ENCODE results near the gene WNK2.

The WNK2 gene

GRCh38 chr9:93260263-93261066 is 76.5 kb downstream of the WNK2 start:
- DNase-seq (ENCODE audit: low spot score), result no peak
- Histone ChIP-seq H3K4me2 (ENCODE audit: insufficient read depth, low read length, poor library complexity, severe bottlenecking) (no peak overlapping the region), H2BK120ac (ENCODE audit: low read depth, low read length) (peak overlapping the region; percentile 16), H4K91ac (ENCODE audit: low read depth, low read length, poor library complexity) (no peak overlapping the region), H3K18ac (ENCODE audit: low read length) (peak overlapping the region; percentile 63), H2AK5ac (ENCODE audit: low read depth, low read length) (peak overlapping the region; percentile 23), H3K27ac (replicated peaks; ENCODE audit: low read length) (no peak overlapping the region), H3K23ac (ENCODE audit: low read depth, low read length, poor library complexity) (no peak overlapping the region), H2AFZ (ENCODE audit: low read length) (no peak overlapping the region), H2BK15ac (ENCODE audit: low read length) (no peak overlapping the region), H3K4me3 (ENCODE audit: low read length in 2 of 2) (no peak overlapping the region), H3K9ac (ENCODE audit: low read depth, low read length, poor library complexity) (no peak overlapping the region), H3K4me1 (ENCODE audit: control insufficient read depth in 2 of 2, insufficient read depth in 1 of 2, low read depth in 1 of 2, low read length in 2 of 2) (no peaks in the 10 kb centered on the region), H3K9me3 (replicated peaks in 1 of 2; ENCODE audit: control insufficient read depth in 2 of 2, insufficient read depth in 1 of 2, low read depth in 1 of 2, low read length in 2 of 2) (no peaks in the 10 kb centered on the region), H4K8ac (ENCODE audit: low read depth, low read length) (no peak overlapping the region), H3K36me3 (replicated peaks in 1 of 2; ENCODE audit: control insufficient read depth in 2 of 2, insufficient read depth in 2 of 2, low read length in 2 of 2) (peaks cover 0 to 3% of the 10 kb centered on the region in 2 donors), H2BK5ac (ENCODE audit: low read length) (peak overlapping the region; percentile 34), H2BK12ac (ENCODE audit: low read length) (no peak overlapping the region), H3K14ac (ENCODE audit: low read length) (peak overlapping the region; percentile 2), H3K27me3 (ENCODE audit: control insufficient read depth in 3 of 3, insufficient read depth in 3 of 3, low read depth in 1 of 3, low read length in 3 of 3) (no peaks in the 10 kb centered on the region), H3K4ac (ENCODE audit: low read length) (no peak overlapping the region), H3K79me1 (ENCODE audit: low read depth, low read length) (peaks cover 2% of the 10 kb centered on the region)
- WGBS, 2 donors (ENCODE audit: extremely low coverage in 2 of 2, insufficient read length in 2 of 2, insufficient replicate concordance in 1 of 2), result no CpG with 5 or more reads among the region's 12 CpGs

GRCh38 chr9:93261281-93261680 is 77.3 kb downstream of the WNK2 start:
- Histone ChIP-seq H3K9ac (ENCODE audit: low read depth, low read length, poor library complexity) (no peak overlapping the region), H3K4me2 (ENCODE audit: insufficient read depth, low read length, poor library complexity, severe bottlenecking) (no peak overlapping the region), H3K9me3 (replicated peaks in 1 of 2; ENCODE audit: control insufficient read depth in 2 of 2, insufficient read depth in 1 of 2, low read depth in 1 of 2, low read length in 2 of 2) (no peaks in the 10 kb centered on the region), H3K18ac (ENCODE audit: low read length) (peak overlapping the region; percentile 9), H4K91ac (ENCODE audit: low read depth, low read length, poor library complexity) (no peak overlapping the region), H2BK12ac (ENCODE audit: low read length) (no peak overlapping the region), H2BK15ac (ENCODE audit: low read length) (no peak overlapping the region), H2BK5ac (ENCODE audit: low read length) (no peak overlapping the region), H3K27ac (replicated peaks; ENCODE audit: low read length) (no peak overlapping the region), H3K36me3 (replicated peaks in 1 of 2; ENCODE audit: control insufficient read depth in 2 of 2, insufficient read depth in 2 of 2, low read length in 2 of 2) (peaks cover 0 to 3% of the 10 kb centered on the region in 2 donors), H3K4ac (ENCODE audit: low read length) (no peak overlapping the region), H2AFZ (ENCODE audit: low read length) (no peak overlapping the region), H3K14ac (ENCODE audit: low read length) (no peak overlapping the region), H3K23ac (ENCODE audit: low read depth, low read length, poor library complexity) (peak overlapping the region; percentile 75), H3K4me1 (ENCODE audit: control insufficient read depth in 2 of 2, insufficient read depth in 1 of 2, low read depth in 1 of 2, low read length in 2 of 2) (no peaks in the 10 kb centered on the region), H3K27me3 (ENCODE audit: control insufficient read depth in 3 of 3, insufficient read depth in 3 of 3, low read depth in 1 of 3, low read length in 3 of 3) (no peaks in the 10 kb centered on the region), H3K4me3 (ENCODE audit: low read length in 2 of 2) (no peak overlapping the region), H3K79me1 (ENCODE audit: low read depth, low read length) (peaks cover 2% of the 10 kb centered on the region), H4K8ac (ENCODE audit: low read depth, low read length) (peak overlapping the region; percentile 87), H2BK120ac (ENCODE audit: low read depth, low read length) (no peak overlapping the region), H2AK5ac (ENCODE audit: low read depth, low read length) (no peak overlapping the region)
- WGBS, 2 donors (ENCODE audit: extremely low coverage in 2 of 2, insufficient read length in 2 of 2, insufficient replicate concordance in 1 of 2), result no CpG with 5 or more reads among the region's 10 CpGs
- no peak for DNase-seq (ENCODE audit: low spot score)

DNA sequence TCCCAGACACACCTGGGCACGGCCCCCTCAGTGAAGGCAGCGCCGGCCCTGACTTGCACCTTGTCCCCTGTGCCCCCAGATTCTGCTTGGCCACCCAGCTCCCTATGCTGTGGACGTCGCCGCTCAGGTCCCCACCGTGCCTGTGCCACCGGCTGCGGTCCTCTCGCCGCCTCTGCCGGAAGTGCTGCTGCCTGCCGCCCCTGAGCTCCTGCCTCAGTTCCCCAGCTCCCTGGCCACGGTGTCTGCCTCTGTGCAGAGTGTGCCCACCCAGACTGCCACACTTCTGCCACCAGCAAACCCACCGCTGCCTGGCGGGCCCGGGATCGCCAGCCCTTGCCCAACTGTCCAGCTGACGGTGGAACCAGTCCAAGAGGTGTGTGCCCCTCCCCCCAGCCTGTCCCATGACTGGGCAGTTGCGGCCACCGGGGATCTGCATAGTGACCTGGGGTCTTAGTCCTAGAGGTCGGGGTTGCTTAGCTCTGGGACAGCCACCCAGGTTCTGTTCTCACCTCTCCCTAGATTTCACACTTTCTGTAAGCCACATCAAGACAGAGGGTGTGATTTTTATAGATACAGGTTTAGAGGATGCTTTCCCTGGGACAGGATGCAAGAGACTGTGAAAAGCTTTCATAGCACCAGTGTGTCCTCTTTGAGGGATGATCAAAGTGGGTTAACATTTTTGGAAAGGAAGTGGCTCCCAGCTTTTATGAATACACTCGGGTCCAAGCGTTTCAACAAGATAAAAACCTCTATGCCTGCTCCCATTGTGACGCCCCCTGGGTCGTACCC is 78.0 kb downstream of the WNK2 start:
- no peak overlapping the region for H3K4ac ChIP-seq (ENCODE audit: low read length)
- H2BK15ac ChIP-seq (ENCODE audit: low read length), result no peak overlapping the region
- no peaks in the 10 kb centered on the region for H3K9me3 ChIP-seq (replicated peaks in 1 of 2; ENCODE audit: control insufficient read depth in 2 of 2, insufficient read depth in 1 of 2, low read depth in 1 of 2, low read length in 2 of 2)
- peak overlapping the region; percentile 9 for H3K18ac ChIP-seq (ENCODE audit: low read length)
- no peak overlapping the region for H2BK120ac ChIP-seq (ENCODE audit: low read depth, low read length)
- no peak for DNase-seq (ENCODE audit: low spot score)
- H2BK12ac ChIP-seq (ENCODE audit: low read length), result no peak overlapping the region
- H3K9ac ChIP-seq (ENCODE audit: low read depth, low read length, poor library complexity), result peak overlapping the region; percentile 64
- no peaks in the 10 kb centered on the region for H3K4me1 ChIP-seq (ENCODE audit: control insufficient read depth in 2 of 2, insufficient read depth in 1 of 2, low read depth in 1 of 2, low read length in 2 of 2)
- peaks cover 2% of the 10 kb centered on the region for H3K79me1 ChIP-seq (ENCODE audit: low read depth, low read length)
- H4K8ac ChIP-seq (ENCODE audit: low read depth, low read length), result peak overlapping the region; percentile 87
- H2AK5ac ChIP-seq (ENCODE audit: low read depth, low read length), result no peak overlapping the region
- no peak overlapping the region for H2BK5ac ChIP-seq (ENCODE audit: low read length)
- H3K4me2 ChIP-seq (ENCODE audit: insufficient read depth, low read length, poor library complexity, severe bottlenecking), result no peak overlapping the region
- no peak overlapping the region for H2AFZ ChIP-seq (ENCODE audit: low read length)
- no peak overlapping the region for H3K27ac ChIP-seq (replicated peaks; ENCODE audit: low read length)
- H3K23ac ChIP-seq (ENCODE audit: low read depth, low read length, poor library complexity), result peak overlapping the region; percentile 75
- peak overlapping the region; percentile 84 for H3K14ac ChIP-seq (ENCODE audit: low read length)
- WGBS, 2 donors (ENCODE audit: extremely low coverage in 2 of 2, insufficient read length in 2 of 2, insufficient replicate concordance in 1 of 2), result no CpG with 5 or more reads among the region's 26 CpGs
- no peaks in the 10 kb centered on the region for H3K27me3 ChIP-seq (ENCODE audit: control insufficient read depth in 3 of 3, insufficient read depth in 3 of 3, low read depth in 1 of 3, low read length in 3 of 3)
- H3K4me3 ChIP-seq (ENCODE audit: low read length in 2 of 2), result no peak overlapping the region
- H4K91ac ChIP-seq (ENCODE audit: low read depth, low read length, poor library complexity), result no peak overlapping the region
- H3K36me3 ChIP-seq (replicated peaks in 1 of 2; ENCODE audit: control insufficient read depth in 2 of 2, insufficient read depth in 2 of 2, low read length in 2 of 2), result peaks cover 0 to 3% of the 10 kb centered on the region in 2 donors

Measured in neuronal stem cell (in vitro differentiated cells).